ELF-1 (cell line): ENCODE results near the gene CNTLN.
"Not testable (repeated sequence)": the region's sequence is repeated elsewhere in the genome, so short reads cannot be mapped to it uniquely, and the experiment has no call there.

Experiments
- DNase-seq: peaks from one replicate; pipeline ENCODE4 v3.0.0-alpha.2; 2016; ENCODE audit warnings: low read depth, low spot score

CNTLN gene

DNA sequence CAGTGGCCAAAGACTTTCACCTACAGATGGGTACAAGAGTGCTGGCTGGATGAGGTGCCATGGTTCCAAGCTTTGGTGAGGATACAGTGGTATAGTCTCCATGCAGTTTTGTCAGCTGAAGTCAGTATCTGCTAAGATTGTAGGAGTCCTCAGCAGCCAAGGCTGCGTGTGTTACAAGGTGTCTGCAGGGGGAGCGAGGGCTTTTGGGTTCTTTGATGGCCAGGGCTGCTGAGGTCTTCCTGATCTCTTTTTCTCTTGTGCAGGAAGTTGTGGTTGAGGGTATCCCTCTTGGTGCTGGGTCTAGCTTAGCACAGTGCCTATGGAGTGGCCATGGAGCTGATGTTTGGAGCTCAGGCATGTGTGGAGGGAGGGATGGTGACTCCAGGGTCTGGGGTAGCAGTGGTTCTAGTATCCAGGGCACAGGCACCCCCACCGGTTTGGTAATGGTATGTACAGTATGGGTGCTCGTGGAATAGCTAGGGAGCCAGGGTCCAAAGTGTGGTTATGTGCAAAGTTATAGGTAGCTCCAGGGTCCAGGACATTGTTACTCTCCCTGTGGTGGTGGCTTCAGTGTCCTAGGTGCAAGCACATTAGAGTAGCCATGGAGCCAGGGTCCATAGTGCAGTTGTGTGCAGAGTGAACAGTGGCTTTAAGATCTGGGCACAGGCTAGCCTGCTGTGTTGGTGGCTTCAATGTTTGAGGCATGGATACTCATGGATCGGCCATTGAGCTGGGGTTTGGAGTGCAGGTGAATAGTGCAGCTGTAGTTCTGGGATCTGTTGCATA is 36.7 kb downstream of the CNTLN start:
- no peak for DNase-seq

DNA sequence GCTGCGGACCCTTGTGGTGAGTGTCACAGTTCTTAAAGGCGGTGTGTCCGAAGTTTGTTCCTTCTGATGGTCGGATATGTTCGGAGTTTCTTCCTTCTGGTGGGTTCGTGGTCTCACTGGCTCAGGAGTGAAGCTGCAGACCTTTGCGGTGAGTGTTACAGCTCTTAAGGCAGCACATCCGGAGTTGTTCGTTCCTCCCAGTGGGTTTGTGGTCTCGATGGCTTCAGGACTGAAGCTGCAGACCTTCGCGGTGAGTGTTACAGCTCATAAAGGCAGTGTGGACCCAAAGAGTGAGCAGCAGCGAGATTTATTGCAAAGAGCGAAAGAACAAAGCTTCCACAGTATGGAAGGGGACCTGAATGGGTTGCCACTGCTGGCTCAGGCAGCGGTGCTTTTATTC is 42.7 kb downstream of the CNTLN start:
- not testable (repeated sequence) for DNase-seq

DNA sequence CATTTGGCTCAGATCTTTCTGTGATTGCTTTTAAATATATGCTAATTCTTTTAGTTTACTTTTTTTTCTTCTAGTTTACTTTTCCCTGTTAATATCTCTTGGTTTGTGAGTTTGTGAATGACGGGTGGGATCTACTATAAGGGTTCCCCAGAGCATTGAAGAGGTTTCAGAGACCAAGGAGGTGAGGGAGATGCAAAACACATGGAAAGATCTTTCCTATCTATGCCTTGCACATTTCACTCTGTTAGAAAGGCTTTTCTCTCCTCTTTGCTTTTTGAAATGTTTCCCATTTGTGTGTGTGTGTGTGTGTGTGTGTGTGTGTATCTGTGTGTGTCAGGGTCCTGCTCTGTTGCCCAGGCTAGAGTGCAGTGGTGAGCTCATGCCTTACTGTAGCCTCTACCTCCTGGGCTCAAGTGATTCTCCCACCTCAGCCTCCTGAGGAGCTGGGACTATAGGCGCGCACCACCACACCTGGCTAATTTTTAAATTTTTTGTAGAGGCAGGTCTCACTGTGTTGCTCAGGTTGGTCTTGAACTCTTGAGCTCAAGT is 50.7 kb downstream of the CNTLN start:
- DNase-seq: no peak

DNA sequence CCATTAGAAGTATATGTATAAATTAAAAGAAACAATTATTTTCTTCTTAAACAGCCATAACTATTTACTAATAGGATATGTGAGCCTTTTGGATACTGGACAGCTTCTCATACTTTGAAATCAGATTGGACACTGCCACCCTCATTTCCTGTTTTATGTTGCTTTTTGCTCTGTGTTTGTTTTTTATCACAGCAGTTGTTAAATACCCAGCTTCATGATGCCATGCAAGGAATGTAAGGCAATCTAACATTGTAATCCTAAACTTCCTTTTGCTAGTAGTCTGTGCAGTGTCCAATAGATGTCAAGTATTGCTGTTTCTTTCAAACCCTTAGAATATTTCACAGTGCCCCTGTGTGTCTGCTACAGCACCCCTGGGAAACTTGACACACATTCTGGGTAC is 56.2 kb downstream of the CNTLN start:
- DNase-seq: no peak

DNA sequence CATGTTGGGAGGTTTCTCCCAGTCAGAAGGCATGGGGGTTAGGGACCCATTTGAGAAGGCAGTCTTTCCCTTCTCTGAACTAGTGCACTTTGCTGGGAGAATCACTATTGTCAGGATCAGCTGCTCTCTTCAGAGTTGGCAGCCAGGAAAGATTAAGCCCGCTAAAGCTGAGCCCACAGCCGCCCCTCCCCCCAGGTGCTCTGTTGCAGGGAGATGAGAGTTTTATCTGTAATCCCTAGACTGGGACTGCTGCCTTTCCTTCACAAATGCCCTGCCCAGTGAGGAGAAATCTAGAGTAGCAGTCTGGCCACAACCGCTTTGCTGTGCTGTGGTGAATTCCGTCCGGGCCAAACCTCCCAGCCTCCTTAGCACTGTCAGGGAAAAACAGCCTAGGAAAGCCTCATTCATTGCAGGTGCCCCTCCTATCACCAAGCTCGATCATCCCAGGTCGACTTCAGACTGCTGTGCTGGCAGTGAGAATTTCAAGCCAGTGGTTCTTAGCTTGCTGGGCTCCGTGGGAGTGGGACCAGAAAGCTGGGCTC is 69.8 kb downstream of the CNTLN start:
- peak; percentile 71 for DNase-seq

DNA sequence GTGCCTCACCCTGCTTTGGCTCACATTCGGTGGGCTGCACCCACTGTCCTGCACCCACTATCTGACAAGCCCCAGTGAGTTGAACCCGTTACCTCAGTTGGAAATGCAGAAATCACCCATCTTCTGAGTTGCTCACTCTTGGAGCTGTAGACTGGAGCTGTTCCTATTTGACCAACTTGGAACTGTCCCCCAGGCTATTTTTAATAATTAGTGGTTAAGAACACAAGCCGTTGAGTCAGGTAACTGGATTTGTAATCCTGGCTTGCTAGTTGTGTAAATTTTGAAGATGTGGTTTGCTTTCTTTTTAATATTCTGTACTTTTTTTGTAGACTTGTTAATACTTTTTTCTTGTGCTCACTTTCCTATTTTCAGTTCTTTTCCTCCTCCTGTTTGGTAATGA is 81.2 kb downstream of the CNTLN start:
- no peak for DNase-seq

DNA sequence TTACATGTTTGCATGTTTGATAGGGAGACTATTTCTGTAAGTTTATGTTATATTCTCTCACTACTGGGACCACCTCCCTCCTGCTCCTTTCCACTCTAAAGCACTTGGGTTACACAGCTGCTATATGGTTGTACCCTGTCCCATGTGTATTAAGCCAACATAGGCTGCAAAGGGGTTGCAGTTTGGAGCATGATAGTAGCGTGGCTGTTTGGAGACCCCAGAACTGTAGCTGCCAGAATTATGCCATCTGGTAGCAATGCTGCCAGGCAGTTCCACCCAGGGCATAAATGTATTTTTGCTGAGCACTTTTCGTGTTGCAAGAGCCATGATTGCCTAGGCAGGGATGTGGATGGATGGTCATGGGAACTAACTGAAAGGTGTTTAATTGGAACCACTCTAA is 81.8 kb downstream of the CNTLN start:
- no peak for DNase-seq

DNA sequence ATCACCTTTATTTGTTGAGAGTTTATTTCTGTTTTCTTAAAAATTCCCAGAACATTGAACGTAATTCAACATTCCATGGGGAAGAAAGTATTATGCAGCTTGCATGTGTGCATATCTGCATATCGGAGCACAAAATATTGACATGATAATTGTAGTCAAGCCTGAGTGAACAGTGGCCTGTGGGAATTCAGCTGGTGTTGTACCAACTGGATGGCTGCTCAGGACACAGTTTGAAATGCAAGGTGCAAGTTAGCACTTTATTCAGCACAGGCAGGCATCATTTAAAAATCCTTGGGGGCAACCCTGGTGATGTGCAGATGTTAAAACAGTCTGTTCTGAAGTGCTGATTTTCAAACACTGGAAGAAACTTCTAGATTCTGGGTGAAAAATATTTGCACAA is 82.4 kb downstream of the CNTLN start:
- no peak for DNase-seq

DNA sequence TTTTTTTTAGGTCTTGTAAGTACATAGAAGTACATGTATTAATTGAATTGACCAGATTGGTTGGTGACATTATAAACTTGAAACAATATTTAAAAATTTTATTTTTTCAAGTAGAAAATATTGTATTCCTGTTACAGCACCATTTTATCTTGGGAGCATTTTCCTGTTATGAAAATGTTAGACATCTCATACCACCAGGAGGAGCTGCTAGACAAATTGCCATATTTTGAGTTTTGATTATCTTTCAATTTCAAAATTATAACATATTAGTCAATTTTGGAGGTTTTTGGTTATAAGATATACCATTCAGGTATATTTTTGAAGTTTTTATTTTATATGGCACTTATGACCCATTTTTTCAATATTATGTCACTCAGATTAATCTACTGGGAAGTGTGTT is 84.4 kb downstream of the CNTLN start:
- DNase-seq: no peak

DNA sequence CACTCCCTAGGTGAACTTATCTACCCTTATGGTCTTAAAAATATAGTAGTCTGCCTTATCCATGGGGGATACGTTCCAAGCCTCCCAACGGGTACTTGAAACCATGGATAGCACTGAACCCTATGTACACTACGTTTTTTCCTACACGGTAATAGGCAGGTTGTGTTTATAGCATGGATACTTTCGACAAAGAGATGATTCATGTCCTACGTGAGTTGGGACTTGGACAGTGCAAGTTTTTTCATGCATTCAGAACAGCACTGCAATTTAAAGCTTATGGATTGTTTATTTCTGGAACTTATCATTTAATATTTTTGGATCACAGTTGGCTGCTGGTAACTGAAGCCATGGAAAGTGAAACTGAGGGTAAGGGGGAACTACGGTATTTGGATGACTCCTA is 88.1 kb downstream of the CNTLN start:
- no peak for DNase-seq

DNA sequence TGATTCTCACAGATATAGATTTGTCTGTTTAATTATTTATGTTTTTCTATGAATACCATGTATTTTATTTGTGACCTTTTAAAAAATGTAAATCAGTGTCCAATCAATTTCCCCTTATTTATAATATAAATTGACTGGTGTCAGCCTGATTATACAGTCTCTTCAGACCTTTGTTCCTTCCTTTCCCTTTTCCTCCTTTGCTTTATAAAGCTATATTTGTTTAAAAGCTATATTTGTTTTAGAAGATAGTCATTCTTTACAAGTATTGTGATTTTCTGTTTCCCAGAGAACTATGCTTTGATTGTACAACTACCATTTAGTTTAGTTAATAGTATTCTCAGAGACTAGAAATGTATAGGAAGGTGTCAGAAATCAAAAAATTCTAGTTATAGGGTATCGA is 90.6 kb downstream of the CNTLN start:
- no peak for DNase-seq

DNA sequence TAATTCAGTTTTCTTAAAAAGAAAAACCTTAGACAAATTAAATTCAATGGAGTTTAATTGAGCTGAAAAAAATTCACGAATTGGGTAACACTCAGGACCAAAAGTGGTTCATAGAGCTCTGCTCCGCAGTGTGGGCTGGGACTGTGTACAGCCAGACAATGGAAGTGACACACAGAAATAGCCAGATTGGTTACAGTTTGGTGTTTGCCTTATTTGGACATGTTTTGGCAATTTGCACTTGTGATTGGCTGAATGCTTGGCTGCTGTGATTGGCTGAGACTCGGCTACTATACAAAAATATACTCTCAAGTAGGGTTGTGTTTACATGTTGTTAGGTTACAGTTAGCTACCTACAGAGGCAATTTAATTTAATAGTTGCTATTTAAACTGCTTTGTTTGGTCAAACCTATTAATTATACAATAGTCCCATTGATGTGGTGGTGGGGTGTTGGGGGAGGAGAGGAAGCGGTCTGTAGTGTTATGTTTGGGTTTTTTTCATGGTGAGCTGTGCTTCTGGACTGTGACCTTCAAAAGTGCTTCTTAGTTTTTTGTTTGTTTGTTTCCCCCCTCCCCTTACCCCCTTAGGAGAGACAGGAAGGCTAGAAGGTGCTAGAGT is 95.2 kb downstream of the CNTLN start:
- DNase-seq: no peak

DNA sequence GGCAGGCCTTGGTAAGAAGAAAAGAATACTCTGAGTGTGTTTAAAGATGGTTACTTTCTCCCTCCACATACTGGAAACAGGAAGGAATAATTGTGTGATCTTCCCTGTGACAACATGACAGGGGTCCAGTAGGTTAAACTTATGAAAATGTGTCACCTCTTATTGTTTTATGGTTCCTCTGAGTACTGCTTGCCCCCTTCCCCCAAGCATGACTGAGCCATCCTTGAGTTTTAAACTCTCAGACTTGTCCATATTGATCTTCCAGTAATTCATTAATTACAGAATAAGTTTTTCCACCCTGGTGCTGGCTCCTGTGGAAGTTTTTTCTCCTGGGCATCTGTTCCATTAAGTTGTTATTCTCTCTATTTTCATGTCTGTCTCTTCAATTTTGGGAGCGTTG is 95.8 kb downstream of the CNTLN start:
- DNase-seq: no peak

DNA sequence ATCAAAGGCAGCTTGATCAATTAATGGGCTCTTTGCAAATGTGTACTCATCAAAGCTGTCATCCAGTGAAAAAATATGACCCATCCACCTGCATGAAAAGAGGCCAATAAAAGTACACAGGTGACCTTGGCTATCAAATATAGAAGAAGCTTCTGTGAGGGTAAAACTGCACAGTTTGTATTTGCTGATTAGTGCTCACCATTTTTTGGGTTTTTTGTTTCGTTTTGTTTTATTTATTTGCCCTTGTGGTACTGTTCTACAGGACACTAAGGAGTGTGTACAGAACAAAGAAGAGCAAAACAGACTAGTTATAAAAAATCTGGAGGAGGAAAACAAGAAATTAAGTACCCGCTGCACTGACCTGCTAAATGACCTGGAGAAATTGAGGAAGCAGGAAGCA is 101.3 kb downstream of the CNTLN start:
- no peak for DNase-seq

DNA sequence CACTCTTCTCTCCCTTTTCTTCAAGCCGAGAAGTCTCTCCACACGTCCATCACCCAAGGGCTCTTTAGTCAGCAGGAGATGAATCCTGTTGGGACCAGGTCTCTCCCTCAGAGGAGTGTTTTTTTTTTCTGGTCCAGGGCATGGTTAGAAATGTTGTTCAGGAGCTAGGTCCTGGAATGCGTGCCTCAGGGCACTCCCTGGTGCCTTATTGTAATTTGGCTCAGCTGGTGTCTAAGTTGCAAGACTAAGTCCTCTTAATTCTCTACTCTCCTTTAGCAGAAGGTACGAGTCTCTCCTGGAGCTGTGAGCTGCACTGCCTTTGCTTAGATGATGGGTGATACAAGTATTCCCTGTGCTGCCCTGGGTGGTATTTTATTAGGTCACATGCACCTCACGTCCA is 111.9 kb downstream of the CNTLN start:
- peak; percentile 84 for DNase-seq

DNA sequence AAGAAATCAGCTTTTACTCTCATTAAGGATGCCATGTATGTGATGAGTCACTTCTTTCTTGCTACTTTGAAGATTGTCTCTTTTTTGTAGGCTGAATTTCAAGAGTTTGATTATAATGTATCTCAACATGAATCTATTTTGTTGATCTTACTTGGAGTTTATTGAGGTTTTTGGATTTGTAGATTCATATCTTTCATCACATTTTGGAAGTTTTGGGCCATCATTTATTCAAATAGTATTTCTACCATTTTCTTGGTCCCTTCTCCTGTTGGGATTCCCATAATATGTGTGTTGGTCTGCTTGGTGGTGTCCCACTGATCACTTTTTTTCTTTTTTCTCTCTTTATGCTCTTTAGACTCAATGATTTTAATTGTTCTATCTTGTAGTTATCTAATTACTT is 116.3 kb downstream of the CNTLN start:
- no peak for DNase-seq

DNA sequence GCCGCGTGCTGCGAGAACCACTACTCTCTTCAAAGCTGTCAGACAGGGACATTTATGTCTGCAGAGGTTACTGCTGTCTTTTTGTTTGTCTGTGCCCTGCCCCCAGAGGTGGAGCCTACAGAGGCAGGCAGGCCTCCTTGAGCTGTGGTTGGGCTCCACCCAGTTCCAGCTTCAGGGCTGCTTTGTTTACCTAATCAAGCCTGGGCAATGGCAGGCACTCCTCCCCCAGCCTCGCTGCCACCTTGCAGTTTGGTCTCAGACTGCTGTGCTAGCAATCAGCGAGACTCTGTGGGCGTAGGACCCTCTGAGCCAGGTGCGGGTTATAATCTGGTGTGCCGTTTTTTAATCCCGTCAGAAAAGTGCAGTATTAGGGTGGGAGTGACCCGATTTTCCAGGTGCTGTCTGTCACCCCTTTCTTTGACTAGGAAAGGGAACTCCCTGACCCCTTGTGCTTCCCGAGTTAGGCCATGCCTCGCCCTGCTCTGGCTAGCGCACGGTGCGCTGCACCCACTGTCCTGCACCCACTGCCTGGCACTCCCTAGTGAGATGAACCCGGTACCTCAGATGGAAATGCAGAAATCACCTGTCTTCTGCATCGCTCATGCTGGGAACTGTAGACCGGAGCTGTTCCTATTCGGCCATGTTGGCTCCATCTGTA is 133.8 kb downstream of the CNTLN start:
- peak; percentile 86 for DNase-seq

DNA sequence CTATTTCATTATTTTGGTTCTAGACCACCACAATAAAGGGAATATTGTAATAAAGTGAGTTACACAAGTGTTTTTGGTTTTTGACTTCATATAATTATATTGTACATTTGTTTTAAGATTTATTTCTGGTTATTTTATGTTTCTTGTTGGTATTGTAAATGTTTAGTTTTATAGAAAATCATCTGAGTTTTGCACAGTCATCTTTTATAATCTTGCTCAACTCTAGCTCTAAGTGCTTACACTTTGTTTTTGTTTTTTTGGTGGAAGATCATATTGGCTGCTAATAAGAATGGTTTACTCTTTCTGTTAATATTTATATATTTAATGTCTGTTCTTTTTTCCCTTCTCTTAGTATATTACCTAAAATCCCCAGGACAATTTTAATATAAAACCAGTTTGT is 135.0 kb downstream of the CNTLN start:
- no peak for DNase-seq

DNA sequence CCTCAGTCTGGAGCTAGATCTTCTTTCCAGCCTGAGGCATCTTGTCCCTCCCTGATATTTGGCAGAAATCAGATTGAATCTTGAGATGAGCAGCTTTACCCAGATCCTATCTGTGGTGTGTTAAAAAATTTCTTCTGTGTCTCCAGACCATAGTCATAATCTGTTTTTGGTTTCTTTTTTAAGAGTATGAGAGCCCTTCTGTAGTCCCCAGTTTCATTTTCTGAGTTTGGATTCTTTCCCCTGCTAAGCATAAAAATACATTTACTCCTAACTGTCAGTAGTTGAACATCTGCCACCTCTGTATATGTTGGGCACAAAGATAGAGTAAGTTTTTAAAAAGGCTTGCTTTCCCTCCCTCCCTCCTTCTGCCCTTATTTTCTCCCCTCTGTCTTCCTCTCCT is 137.7 kb downstream of the CNTLN start:
- no peak for DNase-seq

DNA sequence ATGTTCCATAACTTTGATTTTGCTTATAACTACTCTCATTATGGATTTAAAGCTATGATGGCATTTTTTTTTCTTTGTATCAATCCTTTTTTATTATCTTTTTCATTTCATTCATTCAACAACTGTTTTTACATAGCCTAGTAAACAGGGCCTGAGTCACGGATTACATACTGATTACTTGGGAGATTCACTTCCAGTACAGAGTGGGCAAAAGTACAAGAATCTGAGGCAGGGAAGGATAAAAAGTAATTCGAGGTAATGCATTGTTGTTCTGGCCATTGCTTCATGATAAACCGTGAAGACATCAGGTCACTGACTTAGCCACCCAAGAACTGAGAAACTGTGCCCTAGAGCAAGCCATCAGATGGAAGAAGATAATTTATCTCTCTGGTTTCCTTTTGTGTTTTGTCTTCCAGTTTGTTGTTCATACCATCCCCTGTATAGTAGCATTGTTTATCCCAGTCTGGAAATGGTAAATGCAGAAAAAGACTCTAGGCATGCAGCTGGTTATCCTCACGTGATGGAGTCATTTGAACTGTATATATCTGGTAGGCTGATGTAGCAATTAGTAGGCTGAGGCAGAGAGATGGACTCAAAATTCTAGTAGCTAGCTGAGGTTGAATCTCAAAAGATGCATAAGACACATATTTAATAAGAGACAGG is 145.6 kb downstream of the CNTLN start:
- DNase-seq: no peak

DNA sequence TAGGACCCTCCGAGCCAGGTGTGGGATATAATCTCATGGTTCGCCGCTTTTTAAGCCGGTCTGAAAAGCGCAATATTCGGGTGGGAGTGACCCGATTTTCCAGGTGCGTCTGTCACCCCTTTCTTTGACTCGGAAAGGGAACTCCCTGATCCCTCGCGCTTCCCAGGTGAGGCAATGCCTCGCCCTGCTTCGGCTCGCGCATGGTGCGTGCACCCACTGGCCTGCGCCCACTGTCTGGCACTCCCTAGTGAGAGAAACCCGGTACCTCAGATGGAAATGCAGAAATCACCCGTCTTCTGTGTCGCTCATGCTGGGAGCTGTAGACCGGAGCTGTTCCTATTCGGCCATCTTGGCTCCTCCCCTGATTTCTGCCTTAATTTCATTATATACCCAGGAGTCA is 155.8 kb downstream of the CNTLN start:
- not testable (repeated sequence) for DNase-seq

DNA sequence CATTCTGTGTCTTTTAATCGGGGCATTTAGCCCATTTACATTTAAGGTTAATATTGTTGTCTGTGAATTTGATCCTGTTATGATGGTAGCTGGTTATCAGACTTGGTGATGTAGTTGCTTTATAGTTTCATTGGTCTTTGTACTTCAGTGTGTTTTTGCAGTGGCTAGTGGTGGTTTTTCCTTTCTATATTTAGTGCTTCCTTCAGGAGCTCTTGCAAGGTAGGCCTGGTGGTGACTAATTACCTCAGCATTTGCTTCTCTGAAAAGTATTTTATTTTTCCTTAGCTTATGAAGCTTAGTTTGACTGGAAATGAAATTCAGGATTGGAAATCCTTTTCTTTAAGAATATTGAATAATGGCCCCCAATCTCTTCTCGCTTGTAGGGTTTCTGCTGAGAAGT is 156.9 kb downstream of the CNTLN start:
- DNase-seq: no peak
